Activated naive CD4-positive, alpha-beta T cell treated with Interleukin-2 at 50 U/mL for 16 hours (primary cell): ENCODE data around the gene LRRC36.

Experiments
- DNase-seq: peaks from one replicate; pipeline ENCODE4 v3.0.0-alpha.2; 2020

The LRRC36 gene

DNA sequence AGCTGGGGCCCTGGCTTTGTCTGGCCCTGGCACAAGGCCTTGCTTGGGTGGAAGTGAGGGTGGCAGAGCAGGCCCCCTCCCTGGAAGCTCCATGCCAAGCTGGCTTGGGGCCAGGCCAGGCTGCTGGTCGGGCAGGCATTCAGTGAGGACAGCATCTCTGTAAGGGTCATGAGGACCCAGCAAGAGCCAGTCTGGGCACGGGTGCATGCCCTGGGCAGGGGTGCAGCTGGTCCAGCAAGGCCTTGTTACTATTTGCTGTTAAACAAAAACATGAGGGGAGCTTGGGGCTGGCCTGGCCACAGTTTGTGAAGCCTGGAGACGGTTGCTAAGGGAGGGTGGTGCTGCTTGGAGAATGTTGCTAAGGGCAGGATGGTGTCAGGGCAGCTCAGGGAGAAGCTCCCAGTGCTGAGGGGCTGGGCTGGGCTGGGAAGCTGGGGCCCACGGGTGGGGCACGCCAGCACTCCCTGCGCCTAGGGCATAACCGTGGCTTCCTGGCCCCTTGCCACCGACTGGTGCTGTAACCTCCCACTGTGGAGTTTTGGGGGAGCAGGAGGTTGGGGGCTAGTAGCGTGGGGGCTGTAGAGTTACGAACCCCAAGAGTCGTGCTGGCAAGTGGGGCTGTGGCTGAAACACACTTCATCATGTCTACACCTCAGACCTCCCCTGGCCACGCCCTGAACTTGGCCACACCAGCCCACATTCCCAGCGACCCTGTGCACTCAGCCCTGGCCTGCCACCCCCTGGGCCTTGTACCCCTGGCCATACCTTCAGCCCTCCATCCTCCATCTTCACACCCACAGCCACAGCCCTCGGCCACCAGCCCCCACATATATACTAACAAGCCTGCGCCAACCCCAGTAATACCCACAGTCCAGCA lies 65.0 kb downstream of the LRRC36 start:
- DNase-seq = no peak

DNA sequence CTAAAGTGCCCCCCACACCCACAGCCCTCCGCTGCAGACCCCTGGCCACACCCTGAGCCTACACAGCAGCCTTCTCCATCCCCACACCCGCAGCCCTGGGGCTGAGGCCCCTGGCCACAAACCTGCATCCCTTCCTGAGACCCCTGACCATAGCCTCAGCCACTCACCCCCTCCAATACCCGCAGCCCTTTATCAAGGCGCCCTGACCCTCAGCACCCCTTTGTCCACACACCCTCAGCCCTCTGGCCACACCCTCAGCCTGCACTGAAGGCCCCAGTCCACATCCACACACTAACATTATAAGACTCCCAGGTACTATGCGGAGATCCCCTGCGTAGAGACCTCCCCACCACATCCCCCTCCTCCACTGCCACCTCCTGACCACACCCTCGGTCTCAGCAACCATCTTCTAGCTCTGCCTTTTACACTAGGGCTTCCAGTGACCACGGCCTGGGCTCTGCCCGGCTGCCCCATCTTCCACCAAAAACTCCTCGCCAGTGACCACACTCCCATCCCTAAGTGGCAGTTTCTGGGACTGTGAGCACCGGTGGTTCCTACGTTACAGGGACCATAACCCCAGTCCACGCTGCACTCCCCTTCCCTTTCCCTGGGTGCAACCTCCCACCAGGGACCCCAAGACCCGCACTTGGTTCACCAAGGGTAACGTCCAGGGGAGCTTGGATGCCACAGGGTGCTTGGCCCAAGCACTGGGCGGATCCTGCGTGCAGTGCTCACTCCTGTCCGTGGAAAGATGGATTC lies 65.9 kb downstream of the LRRC36 start:
- DNase-seq = no peak

DNA sequence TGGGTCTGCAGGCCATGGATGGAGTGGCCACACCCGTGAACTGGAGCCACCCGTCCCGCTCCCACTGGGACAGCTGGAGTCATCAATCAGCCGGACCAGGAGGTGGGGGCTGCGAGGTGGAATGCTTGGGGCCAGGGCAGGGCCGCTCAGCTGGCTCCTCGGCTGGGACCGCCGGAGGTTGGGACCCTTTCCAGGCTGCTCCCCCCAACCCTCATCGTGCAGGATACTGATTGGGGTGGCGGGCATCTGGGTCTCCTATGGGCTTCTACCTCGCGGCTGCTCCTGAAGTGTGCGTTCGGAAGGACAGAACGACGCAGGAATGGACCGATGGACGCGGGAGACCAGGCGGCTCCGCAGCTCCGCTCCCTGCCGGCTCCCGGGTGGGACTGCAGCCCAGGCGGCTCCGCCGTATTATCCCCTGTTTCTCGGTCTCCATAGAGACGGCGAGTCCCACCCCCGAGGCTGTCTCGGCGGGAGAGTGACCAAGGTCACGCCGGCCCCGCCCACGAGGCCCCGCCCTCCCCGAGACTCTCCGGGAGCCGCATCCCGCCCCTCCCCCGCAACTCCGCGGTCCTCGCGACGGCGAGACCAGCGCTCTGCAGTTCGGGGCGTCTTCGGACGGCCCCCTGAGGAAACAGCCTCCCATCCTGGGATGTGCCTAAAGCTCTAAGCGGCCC lies 66.6 kb downstream of the LRRC36 start, which contains the start of gene TPPP3:
Gene TPPP3, minus strand, starts transcription at position 388 of the 677 bp plus-strand sequence. CDS start 2,387 bp downstream, outside the sequence.
- DNase-seq = peak; percentile 37

DNA sequence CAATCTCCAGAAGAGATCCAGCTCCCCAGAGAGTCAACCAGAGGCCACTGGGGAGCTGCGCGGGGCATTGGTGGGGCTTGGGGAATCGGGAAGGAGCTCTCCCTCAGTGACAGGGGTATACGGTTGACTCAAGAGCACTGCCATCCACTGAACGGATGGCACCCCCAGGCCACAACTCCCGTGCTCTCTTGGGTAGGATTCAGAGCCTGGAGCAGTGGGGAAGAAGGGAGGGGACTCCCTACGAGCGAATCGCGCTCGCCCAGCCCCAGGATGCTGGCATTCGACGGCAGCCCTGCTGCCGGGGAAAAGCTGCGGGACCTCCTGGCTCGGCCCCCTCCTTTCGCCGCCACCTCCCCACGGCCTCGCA lies 67.2 kb downstream of the LRRC36 start:
- DNase-seq = no peak

DNA sequence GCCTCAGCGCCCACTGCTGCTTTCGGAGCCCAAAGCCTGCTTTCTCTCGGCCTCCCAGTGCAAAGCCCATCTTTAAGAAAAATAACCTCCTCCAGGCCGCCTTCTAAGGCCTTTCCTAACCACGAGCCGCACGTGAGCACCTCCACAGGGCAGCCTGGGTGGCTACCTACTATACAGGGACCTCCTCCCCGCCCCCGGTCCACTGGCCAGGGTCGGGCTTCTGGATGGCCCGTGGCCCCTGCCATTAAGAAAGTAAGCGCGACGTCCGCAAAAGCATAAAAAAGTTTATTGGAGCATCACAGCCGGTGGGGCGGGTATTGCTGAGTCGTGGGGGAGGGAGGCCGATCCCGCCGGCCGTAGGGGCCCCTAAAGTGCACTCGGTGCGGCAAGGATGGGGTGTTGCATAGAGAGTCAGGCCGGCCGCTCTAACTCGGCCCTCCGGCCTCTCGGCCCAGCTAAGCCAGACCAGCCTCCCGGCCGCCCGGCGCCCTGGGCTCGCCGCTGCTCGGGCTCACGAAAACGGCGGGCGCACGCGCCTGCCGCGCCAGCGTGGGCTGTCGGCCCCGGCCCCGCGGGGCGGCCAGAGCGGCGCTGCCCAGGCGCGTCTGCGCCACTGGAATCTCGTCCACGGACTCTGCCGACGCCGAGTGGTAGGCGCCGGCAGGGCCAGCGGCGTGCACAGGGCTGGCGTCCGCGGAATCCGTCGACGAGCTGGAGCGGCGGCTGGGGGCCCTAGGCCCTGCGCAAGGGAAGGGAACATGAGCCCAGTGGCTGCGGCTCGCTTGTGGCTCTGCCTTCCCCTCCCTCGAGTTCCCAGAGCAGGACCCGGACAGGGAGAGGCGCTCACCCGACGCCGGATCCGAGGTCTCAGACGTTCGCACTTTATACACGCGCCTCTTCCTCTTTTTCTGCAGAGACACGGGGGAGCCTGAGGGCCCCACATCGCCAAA lies 67.8 kb downstream of the LRRC36 start:
- no peak for DNase-seq

- no peak for DNase-seq
These were observed 68.5 kb downstream of the LRRC36 start for GRCh38 chr16:67395105-67395457.

GRCh38 chr16:67395458-67396158 lies 69.0 kb downstream of the LRRC36 start:
- no peak for DNase-seq

- DNase-seq = no peak
These were observed 69.8 kb downstream of the LRRC36 start for GRCh38 chr16:67396159-67397035.

DNA sequence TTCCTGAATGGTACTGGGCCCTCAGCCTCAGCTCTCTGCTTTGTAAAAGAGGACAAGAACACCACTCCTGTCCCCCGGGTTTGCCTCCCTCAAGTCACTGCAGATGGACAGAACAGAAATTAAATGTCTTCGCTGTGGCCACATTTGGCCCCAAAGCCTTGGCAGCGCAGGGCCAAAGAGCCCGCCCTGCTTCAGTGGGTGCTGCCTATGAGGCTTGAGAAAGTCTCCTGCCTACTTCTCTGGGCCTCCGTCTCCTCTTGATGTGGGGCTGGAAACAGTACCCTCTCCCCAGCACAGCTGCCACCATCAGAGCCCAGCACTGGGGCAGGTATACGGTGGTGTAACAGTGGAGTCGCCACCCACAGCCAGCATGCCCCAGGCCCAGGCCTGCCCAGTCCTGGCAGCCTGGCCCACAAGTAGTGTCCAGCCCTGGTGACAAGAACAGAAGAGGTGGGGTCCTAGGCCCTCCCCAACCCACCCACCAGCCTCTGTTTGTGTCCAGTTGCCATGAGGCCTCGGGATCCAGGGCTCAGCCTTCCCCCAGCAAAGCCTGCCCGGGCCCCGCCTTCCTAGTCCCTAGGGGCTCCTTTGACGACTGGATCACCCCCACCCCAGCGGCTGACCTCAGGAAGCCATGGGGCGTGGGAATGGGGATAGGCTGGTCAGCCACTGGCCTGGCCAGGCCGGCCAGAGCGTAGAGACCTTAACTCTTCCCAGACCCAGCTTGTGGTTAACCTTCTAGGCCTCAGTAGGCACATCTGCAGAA lies 70.6 kb downstream of the LRRC36 start:
- no peak for DNase-seq

DNA sequence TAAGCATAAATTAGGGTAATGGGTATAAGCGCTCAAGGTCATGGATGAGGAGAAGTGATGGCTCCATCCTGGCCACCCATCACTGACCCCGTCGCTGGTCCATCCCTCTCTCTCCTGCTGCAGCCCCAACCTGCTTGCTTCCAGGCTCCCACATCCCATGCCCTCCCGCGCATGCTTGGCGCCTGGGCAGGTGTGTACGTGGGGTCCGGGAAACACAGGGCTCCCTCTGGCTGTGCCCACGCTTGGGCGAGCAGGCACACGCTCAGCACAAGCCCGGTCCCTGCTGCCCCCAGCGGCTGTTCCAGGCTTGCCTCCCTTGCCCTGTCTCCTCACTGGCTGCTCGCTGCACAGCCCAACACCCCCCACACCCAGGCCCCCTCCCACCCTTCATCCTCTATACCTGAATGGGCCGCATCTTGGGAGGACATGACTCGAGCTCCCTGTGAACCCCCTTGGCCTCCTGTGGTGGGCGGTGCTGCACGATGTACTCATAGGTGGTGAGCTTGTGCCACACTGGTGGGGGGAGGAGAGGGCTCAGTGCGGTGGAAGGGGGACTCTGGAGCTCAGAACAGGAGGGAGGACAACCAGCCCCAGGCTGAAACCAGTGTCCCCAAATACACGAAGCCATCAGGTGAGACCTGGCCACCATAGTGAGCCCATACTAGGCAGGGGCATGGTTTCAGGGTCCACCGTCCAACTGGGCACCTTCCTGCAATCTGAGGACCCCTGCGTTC lies 71.4 kb downstream of the LRRC36 start:
- no peak for DNase-seq

DNA sequence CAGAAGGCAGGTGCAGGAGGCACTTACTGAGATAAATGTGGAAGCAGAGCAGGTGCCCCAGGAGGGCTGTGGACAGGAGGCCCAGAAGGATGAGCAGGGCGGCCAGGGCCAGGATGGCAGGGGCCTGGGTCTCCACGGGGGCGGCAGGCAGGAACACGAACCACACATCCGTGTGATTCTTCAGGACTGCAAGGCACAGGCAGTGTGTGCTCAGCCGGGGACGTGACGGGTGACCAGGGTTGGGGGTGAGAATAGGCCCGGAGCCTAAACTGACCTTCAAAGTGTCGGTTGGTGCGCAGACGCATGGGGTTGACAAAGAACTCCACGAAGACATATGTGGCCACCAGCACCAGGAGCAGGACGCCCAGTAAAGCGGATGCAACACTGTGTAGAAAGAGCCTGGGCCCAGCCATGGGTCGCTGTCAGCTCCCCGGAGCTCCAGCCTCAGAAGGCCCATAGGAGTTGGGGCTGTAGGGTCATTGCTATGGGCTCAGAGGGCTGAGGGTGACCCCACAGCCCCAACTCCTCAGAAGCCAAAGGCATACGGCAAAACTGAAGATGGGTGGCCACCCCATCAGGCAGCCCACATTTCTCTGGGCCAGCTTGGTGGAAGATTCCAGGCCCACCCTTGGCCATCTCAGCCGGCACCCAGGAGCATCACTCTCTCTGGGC lies 72.1 kb downstream of the LRRC36 start:
- DNase-seq = no peak

DNA sequence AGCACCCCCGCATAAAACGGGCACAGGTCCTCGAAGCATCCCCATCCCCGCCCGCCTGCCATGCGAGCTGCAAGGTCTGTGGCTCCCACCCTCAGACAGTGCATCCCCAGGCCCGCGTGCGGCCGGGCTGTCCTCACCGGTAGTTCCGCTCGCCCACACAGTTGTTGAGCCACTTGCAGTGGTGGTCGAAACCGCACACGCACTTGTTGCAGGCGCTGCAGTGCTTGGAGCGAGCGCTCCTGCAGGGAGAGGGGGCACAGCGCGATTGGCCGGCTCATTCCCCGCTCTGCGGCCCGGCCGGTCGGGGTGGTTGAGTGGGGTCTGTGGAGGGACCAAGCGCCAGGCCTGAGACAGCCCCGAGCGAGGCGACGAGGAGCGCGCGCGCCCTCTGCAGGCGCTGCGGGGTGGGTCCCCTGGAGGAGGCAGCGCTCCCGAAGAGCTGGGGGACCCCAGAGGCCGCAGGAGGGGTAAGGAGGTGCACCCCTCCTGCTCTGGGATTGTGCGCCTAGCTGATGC lies 72.7 kb downstream of the LRRC36 start:
- DNase-seq = peak; percentile 54

DNA sequence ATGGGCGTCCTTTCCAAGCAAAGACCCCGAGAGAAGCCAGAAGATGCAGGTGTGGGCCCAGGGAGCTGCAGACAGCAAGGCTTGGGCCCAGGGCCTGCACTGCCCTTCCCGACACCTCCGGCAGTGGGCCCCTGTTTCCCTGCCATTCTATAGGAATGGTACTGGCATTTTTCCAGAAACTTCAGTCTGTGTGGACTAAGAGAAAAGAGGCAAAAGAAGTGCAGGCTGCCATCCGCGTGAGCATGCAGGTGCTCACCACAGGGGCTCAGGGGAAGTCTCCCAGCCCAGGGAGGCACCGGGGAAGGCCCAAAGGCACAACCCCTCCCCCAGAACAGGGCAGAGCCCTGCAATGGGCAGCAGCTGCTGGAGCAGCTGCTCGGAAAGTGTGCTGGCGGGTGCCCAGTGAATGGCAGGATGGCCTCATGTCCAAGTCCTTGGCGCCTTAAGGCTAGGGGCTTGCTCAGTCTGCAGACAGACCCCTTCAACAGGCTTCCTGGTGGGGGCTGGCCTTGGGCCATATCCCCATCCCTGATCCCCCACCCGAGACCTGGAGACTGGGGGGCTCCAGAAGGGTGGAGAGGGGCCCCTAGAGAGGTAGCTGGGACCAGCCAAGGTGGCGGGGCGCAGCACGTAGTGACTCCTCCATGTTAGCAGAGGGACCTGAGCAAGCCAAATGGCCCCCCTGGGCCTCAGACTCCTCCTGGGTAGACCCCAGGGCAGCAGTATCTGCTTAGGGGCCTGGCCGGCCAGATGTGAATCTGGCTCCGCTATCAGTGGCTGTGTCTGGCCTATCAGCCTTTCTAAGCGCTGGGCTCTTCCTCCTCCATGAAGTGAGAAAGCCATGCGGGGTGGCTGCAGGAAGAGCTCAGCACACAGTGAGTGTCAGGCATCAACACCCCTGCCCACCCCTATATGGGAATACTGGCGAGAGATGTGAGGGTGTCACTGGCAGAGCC lies 73.4 kb downstream of the LRRC36 start:
- no peak for DNase-seq

GRCh38 chr16:67400901-67401300 lies 74.3 kb downstream of the LRRC36 start:
- DNase-seq = no peak

- DNase-seq = no peak
These were observed 77.5 kb downstream of the LRRC36 start for GRCh38 chr16:67403976-67404555.

- no peak for DNase-seq
These were observed 78.2 kb downstream of the LRRC36 start for GRCh38 chr16:67404740-67405226.

DNA sequence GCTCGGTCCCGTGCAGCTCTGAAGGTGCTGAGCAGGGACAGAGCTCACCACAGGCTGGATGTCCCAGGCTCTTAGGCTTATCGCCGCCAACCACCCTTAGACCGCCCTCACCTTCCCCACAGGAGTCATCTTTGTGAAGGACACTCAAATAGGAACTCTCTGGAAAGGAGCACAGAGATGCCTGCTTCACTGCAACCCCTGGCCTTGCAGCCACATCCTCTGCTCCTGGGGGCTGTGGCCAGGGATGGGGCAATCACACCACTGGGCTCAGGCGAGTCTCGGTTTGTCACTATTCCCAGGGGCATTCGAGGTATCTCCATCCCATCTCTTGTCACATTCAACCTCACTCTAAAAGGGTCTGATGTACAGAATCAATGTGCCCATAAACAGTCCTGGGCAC lies 78.7 kb downstream of the LRRC36 start:
- no peak for DNase-seq
